GM21786 (cell line): ENCODE data around the gene TRAPPC3.

Source experiments
- ATAC-seq: cut with Tn5 transposase; IDR thresholded peaks from one replicate; pipeline ENCODE4 v1.9.1; 2021; ENCODE audit not compliant: unreplicated experiment

Gene TRAPPC3

DNA sequence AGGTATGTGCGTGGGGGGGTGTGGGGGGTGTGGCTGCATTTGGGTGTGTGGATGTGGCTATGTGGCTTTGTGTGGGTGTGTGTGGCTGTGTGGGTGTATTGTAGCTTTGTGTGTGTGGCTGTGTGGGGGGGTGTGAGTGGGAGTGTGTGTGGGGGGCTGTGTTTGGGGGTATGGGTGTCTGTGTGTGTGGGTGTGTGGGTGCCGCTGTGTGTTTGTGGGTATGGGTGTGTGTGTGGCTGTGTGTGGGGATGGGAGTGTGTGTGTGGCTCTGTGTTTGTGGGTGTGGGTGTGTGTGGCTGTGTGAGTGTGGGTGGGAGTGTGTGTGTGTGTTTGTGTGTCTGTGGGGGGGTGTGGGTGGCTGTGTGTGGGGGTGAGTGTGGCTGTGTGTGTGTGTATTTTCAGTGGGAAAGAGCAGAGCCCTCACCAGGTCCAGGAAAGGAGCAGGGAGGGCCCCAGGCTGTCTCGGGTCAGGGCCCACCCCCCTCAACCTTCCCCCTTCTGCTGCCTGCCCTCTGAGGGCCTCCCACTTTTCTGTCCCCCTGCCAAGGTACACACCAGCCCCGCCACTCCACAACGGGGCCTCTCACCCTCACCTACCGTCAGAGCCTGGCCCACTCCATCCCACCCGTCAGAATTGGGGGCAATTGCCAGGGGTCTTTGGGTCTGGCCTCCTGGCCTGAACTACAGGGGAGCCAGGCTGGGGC, 22.3 kb downstream of the TRAPPC3 start:
- ATAC-seq = no peak

DNA sequence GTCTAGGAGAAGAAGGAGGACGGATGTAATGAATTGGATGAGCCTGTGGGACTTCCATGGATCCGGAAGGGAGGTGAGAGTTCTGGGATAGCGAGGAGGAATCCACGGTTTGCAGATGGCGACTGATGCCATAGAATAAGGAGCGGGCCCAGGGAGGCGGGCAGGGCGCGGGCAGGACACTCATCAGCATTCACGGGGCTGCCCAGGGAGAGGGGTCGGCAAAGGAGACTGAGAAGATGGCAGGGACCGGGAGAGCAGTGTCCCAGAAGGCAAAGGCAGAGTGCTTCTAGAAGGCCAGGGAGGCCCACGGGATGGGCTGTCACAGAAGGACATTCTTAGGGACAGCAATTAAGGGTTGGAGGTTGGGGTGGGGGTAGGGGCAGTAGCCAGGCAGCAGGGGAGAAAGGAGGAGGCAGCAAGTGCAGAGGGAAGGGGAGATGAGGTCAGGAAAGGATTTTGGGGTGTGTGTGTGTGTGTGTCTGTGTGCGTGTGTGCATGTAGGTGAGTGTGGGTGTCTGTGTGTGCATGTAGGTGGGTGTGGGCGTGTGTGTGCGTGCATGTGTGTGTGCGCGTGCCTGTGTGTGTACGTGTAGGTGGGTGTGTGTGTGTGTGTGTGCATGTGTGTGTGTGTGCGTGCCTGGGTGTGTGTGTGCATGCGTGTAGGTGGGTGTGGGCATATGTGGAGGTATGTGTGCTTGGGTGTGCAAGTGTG, 23.1 kb downstream of the TRAPPC3 start:
- ATAC-seq = no peak

DNA sequence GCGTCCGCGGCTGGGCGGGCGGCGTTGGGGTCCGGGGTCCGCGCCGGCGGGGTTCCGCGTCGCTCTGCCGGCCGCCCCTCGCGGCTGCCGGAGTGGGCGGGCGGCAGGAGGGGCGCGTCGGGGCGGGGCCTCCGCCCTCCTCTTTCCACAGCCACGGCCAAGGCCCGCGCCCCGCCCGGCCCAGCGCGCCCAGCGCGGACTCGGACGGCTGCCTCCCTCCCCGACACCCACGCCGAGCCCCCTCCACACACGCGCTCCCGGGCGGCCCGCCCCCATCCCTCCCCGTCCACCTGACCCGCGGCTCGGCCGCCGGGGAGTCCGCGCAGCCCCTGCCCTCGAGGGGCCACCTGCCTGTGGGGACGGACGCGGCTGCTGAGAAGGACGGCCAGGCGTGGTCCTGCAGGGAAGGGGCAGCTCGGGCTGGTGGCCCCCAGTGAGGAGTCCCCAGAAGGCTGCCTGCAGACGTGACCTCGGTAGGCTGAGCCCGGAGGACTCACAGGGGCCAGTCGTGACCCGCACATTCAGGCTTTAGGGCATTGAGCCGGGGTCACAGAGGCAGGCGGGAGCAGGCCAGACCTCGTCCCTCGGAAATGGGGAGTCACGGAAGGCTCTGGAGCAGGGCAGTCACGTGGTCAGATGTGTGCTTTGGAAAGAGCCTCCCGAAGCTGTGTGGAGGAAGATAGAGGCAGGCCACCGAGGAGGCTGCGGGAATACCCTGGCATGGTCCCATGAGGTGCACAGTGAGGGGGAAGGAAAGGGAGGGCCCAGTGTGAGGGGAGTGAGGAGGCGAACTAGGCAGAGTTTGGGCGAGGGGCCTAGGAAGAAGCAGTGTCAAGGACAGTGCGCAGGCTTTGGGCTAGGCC, 23.9 kb downstream of the TRAPPC3 start, which contains the start of gene COL8A2:
Gene COL8A2, minus strand, starts transcription at position 94 of the 863 bp plus-strand sequence. CDS start 24,980 bp downstream, outside the sequence.
- ATAC-seq = no peak

DNA sequence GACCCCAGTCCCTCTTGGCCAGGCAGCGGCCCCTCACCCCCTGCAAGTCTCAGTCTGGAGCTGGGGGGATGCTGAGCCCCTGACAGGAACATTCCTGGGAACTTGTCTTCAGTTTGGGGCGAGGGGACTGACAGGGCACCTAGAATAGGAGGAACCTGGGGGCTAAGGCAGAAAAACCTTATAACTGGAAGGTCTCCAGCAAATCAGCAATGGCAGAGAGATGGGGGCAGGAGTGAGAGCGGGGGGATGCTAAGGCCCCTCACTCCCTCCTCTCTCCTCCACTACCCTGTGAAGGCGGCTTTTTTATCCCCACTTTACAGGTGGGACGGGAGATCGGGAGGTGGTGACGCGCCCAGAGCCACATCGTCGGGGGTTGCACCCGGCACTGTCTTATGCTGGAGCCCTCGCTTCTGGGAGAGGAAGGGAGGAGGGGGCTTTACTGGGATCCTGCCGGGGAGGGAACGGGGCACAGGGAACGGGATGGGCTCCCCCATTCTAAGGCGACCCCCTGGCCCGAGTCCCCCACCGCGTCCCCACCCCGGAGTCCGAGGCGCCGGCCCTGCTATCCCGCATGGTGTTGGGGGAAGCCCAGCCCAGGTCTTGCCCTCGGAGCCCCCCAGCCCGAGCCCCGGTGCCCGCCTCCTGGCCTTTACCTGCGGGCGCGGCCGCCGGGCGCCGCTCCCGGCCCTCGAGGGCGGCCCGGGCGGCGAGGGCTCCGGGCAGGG, 24.7 kb downstream of the TRAPPC3 start:
- ATAC-seq = no peak

- no peak for ATAC-seq
Measured at GRCh38 chr1:36123356-36123755, 25.9 kb downstream of the TRAPPC3 start.

- no peak for ATAC-seq
Measured at GRCh38 chr1:36122062-36123030, 26.9 kb downstream of the TRAPPC3 start.

DNA sequence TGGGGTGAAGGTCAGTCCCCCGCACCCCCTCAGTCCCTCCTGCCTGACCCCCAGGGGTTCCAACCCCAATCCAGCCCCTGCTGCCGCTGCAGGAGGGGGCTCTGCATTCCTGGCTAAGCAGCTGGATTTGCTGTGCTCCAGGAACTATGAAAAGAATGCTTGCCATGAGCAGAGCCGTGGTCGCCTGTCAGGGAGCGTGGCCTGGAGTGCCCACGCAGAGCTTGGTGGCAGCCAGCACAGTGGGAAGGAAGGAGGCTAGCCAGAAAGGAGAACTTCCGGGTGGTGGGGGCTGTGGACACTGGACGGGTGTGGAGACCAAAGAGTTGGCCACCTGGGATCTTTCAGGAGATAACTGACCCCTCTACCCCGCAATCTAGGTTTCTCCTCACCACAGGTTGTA, 29.8 kb downstream of the TRAPPC3 start:
- ATAC-seq = no peak

DNA sequence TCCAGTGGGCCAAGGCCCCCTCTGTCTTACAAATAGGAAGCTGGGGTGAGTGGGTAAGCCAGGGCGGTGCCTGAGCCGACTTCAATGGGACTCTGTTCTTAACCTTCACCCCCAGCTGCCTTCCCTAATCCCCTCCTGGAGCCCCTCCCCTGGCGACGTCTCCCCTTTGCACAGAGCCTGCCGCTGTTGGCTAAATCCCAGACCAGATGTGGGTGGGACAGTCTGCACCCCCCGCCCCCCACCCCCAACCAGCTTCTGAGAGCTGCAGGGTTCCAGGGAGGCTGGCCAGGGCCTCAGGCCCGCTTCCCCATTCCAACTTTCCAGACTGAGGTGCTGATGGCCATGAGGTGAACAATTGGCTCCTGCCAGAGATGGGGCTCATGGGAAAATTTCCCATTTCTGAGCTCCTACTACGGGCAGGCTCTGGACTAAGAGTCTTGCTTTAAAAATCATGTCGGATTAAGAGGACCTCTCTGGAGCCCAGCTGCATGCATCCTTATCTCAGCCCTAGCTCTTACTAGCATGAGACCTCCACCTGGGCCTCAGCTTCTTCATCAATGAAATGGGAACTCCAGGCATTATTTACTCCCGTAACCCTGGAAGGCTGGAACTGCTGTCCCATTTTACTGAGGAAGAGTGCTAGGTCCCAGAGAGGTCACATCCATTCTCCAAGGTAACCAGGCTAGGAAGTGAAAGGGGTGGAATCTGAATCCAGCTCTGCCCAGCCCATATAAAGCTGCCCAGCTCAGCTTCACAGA, 30.7 kb downstream of the TRAPPC3 start:
- no peak for ATAC-seq

DNA sequence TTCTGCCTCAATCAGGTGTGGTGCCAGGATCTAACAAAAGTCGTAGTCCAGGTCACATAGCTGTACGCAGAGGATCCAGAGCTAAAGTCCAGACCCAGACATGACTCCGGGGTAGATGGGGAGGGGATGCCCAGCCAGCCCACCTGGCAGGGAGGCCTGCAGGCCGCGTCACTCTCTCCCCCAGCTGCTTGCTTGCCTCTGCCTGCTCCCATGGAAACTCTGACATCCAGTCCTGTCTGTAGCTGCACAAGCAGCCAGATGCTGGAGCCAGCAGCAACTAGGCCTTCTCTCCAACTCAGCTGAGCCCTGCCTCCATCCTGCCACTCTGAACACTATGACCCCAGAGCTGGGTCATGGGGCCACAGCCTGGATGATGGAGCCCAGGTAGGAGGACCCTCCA, 32.4 kb downstream of the TRAPPC3 start:
- no peak for ATAC-seq

- ATAC-seq = no peak
Measured at GRCh38 chr1:36115931-36116330, 33.4 kb downstream of the TRAPPC3 start.

- no peak for ATAC-seq
Measured at GRCh38 chr1:36115200-36115669, 34.1 kb downstream of the TRAPPC3 start.

DNA sequence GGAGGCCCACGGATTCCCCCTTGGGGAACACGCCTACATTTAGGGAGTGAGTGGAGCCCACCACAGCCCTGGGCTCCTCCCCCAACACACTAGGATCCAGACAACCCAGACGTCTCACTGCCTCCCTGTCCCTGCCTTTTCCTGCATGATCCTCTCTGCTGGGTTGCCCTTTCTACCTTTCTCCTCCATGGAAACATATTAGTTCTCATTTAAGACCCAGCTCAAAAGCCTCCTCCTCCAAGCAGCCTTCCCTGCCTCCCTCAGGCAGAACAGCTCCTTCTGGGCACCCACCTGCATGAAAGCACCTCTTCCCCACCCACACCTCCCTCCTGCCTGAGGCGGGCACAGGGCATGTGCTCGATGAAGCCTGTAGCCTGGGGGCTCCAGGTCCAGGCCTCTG, 34.9 kb downstream of the TRAPPC3 start:
- no peak for ATAC-seq

GRCh38 chr1:36112823-36113222, 36.5 kb downstream of the TRAPPC3 start:
- ATAC-seq = no peak

DNA sequence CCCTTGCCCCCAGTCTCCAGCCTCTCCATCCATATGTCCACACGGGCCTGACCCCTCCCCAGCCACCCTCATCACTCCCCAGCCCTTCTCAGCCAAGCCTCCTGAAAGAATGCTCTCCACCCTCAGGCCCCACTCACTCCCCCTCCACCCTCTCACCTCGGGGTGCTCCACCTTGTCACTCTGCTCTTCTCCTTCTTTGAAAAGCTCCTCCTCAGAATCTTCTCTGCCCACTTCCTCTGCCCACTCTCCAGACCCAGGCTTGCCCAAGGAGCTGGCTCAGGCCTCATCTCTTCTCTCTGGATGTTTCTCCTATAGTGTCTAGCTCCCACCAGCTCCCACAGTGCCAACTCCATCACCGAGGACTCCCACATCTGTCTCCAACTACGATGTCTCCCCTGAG, 38.1 kb downstream of the TRAPPC3 start:
- ATAC-seq = no peak

GRCh38 chr1:36109041-36109679, 40.1 kb downstream of the TRAPPC3 start:
- no peak for ATAC-seq

DNA sequence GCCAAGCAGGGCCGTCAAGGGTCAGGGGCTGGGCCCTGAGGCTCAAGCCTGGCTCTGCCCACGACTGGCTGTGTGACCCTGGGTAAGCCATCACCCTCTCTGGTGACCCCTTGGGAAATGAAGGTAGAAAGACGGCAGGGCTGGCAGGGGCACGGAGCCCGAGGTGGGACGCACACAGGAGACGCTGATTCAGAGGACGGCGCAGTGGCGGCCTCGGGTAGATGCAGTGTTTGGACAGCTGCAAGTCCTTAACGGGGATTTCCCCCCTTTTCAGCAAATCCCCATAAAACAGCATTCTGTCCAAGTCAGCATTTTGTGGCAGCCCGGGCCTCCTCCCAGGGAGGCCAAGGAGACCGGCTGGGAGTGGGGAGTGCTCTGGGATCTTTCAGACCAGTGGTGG, 41.0 kb downstream of the TRAPPC3 start:
- ATAC-seq = no peak

- no peak for ATAC-seq
Measured at GRCh38 chr1:36107394-36107793, 41.9 kb downstream of the TRAPPC3 start.

GRCh38 chr1:36106269-36106668, 43.0 kb downstream of the TRAPPC3 start:
- no peak for ATAC-seq
